Measurements from ENCODE around the gene LRRC75A.

DNA sequence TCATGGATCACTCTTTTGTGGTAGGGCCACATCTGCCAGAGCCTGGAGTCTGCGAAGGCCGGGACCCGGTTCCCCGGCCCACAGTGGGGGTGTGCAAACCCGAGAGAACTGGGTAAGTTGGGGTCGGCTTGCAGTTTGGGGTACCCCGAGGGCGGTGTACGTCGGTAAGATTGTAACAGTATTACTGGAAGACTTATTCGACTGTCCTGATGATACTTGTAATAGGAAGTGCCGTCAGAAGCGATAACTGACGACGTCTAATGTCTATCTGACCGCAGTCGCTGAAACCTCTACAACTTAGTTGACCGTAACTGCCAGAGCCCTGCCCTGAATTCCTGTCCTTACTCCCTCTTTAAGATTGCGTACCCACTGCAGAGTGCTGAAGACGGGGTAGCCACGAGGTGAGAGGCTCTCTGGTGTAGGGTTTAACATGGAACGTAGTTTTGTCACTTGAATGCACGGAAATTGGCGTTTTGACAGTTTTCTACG, 52.6 kb downstream of the LRRC75A start:
- TF ChIP-seq, protein P1, sequence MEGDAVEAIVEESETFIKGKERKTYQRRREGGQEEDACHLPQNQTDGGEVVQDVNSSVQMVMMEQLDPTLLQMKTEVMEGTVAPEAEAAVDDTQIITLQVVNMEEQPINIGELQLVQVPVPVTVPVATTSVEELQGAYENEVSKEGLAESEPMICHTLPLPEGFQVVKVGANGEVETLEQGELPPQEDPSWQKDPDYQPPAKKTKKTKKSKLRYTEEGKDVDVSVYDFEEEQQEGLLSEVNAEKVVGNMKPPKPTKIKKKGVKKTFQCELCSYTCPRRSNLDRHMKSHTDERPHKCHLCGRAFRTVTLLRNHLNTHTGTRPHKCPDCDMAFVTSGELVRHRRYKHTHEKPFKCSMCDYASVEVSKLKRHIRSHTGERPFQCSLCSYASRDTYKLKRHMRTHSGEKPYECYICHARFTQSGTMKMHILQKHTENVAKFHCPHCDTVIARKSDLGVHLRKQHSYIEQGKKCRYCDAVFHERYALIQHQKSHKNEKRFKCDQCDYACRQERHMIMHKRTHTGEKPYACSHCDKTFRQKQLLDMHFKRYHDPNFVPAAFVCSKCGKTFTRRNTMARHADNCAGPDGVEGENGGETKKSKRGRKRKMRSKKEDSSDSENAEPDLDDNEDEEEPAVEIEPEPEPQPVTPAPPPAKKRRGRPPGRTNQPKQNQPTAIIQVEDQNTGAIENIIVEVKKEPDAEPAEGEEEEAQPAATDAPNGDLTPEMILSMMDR (IDR thresholded peaks at IDR 0.05), result no peak
- TF ChIP-seq POLR2A (IDR thresholded peaks at IDR 0.05), result no peak
